MM.1S (cell line): ENCODE results near the gene OLFM4.

Experiments
- EZH2 ChIP-seq: fragments of 300-600 bp; sonication (generic); optimal IDR thresholded peaks from 2 replicates; pipeline ENCODE3; 2017; ENCODE audit warnings: low read depth, mild to moderate bottlenecking, antibody characterized with exemption, low read length, mixed read lengths
- EZH2phosphoT487 ChIP-seq: fragments of 300-600 bp; sonication (generic); IDR thresholded peaks from 2 replicates; pipeline ENCODE4 v1.6.1; 2018; ENCODE audit warnings: antibody characterized with exemption, low read length
- TF ChIP-seq, protein P1 (sequence below): fragments of 300-600 bp; sonication (generic); IDR thresholded peaks from 2 replicates; pipeline ENCODE4 v1.5.1; 2016; ENCODE audit warnings: antibody characterized with exemption, low read length, mixed read lengths

DNA sequence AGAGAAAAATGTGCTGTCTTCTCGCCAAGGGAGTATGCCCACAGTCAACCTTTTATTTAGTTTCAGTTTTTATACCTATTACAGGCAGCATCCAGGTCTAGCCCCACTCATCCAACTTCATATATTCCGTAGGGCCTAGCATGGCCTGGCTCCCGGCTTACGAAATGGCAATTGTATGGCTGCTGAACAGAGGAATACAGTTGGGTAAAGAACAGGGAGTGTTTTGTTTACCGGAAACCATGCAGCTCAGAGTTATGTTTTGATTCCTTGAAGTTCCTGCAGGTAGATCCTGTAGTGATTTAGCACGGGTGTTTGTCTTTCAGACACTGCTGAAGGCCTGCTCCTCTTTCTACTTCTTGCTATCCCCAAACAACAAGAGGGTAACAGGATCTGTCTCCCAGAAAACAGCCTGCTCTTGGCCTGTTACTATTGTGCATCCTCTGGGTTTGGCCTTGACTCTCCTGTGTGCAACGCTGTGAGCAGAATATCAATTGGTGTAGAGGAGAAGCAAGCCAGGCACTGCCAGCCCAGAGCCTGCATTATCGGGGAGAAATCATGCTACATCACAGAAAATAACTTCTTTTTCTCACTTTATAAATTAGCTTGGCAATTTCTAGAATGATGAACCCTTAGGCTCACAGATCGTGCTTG lies 32.4 kb downstream of the OLFM4 start:
- TF ChIP-seq, protein P1, sequence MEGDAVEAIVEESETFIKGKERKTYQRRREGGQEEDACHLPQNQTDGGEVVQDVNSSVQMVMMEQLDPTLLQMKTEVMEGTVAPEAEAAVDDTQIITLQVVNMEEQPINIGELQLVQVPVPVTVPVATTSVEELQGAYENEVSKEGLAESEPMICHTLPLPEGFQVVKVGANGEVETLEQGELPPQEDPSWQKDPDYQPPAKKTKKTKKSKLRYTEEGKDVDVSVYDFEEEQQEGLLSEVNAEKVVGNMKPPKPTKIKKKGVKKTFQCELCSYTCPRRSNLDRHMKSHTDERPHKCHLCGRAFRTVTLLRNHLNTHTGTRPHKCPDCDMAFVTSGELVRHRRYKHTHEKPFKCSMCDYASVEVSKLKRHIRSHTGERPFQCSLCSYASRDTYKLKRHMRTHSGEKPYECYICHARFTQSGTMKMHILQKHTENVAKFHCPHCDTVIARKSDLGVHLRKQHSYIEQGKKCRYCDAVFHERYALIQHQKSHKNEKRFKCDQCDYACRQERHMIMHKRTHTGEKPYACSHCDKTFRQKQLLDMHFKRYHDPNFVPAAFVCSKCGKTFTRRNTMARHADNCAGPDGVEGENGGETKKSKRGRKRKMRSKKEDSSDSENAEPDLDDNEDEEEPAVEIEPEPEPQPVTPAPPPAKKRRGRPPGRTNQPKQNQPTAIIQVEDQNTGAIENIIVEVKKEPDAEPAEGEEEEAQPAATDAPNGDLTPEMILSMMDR = no peak
- TF ChIP-seq EZH2 = no peak
- TF ChIP-seq EZH2phosphoT487 = no peak
